ENCODE measurements around the gene OTOA.
"Not testable (repeated sequence)": the region's sequence is repeated elsewhere in the genome, so short reads cannot be mapped to it uniquely, and the experiment has no call there.

OTOA gene

GRCh38 chr16:21663889-21664647 lies at the start of gene OTOA:
TSS of gene OTOA (plus strand) at chr16:21663968. CDS start at chr16:21678515, 14,547 bp downstream.
- peak in 1 of 3 donors; percentile 15 for DNase-seq (ENCODE audit: low read depth in 2 of 3, low spot score in 1 of 3)

- DNase-seq (ENCODE audit: low read depth in 2 of 3, low spot score in 1 of 3): no peak
Measured at GRCh38 chr16:21614896-21615295, 48.9 kb upstream of the OTOA start.

- no peak for DNase-seq (ENCODE audit: low read depth in 2 of 3, low spot score in 1 of 3)
Measured at GRCh38 chr16:21617607-21618006, 46.2 kb upstream of the OTOA start.

GRCh38 chr16:21618281-21618680 lies 45.5 kb upstream of the OTOA start:
- DNase-seq (ENCODE audit: low read depth in 2 of 3, low spot score in 1 of 3): no peak

GRCh38 chr16:21619765-21620425 lies 43.9 kb upstream of the OTOA start:
- DNase-seq (ENCODE audit: low read depth in 2 of 3, low spot score in 1 of 3): no peak

GRCh38 chr16:21620592-21620991 lies 43.2 kb upstream of the OTOA start:
- DNase-seq (ENCODE audit: low read depth in 2 of 3, low spot score in 1 of 3): no peak

- DNase-seq (ENCODE audit: low read depth in 2 of 3, low spot score in 1 of 3): no peak
Measured at GRCh38 chr16:21622545-21622944, 41.2 kb upstream of the OTOA start.

GRCh38 chr16:21625026-21625425 lies 38.7 kb upstream of the OTOA start:
- DNase-seq (ENCODE audit: low read depth in 2 of 3, low spot score in 1 of 3): no peak

- no peak for DNase-seq (ENCODE audit: low read depth in 2 of 3, low spot score in 1 of 3)
Measured at GRCh38 chr16:21626659-21627277, 37.0 kb upstream of the OTOA start.

GRCh38 chr16:21628121-21628726 lies 35.5 kb upstream of the OTOA start:
- DNase-seq (ENCODE audit: low read depth in 2 of 3, low spot score in 1 of 3): no peak

GRCh38 chr16:21628772-21629171 lies 35.0 kb upstream of the OTOA start:
- DNase-seq (ENCODE audit: low read depth in 2 of 3, low spot score in 1 of 3): no peak

GRCh38 chr16:21629616-21630539 lies 33.9 kb upstream of the OTOA start:
- DNase-seq (ENCODE audit: low read depth in 2 of 3, low spot score in 1 of 3): not testable (repeated sequence)

GRCh38 chr16:21630866-21631265 lies 32.9 kb upstream of the OTOA start:
- not testable (repeated sequence) for DNase-seq (ENCODE audit: low read depth in 2 of 3, low spot score in 1 of 3)

- not testable (repeated sequence) for DNase-seq (ENCODE audit: low read depth in 2 of 3, low spot score in 1 of 3)
Measured at GRCh38 chr16:21631376-21631775, 32.4 kb upstream of the OTOA start.

- DNase-seq (ENCODE audit: low read depth in 2 of 3, low spot score in 1 of 3): not testable (repeated sequence)
Measured at GRCh38 chr16:21631951-21632575, 31.7 kb upstream of the OTOA start.

GRCh38 chr16:21634216-21634615 lies 29.6 kb upstream of the OTOA start:
- no peak for DNase-seq (ENCODE audit: low read depth in 2 of 3, low spot score in 1 of 3)

- DNase-seq (ENCODE audit: low read depth in 2 of 3, low spot score in 1 of 3): not testable (repeated sequence)
Measured at GRCh38 chr16:21635694-21636093, 28.1 kb upstream of the OTOA start.

- no peak for DNase-seq (ENCODE audit: low read depth in 2 of 3, low spot score in 1 of 3)
Measured at GRCh38 chr16:21637032-21637968, 26.5 kb upstream of the OTOA start.

GRCh38 chr16:21638573-21638975 lies 25.2 kb upstream of the OTOA start:
- DNase-seq (ENCODE audit: low read depth in 2 of 3, low spot score in 1 of 3): no peak

Measured in stimulated activated CD4-positive, alpha-beta T cell treated with anti-CD3 and anti-CD28 coated beads, Interleukin-12 subunit alpha, Interleukin-12 subunit beta, amount 100 ng/mL, for 48 hours (primary cell).